ENCODE data around the gene XRRA1. TPM values are rescaled to one million over a fixed set of nuclear protein-coding genes. Genes with fewer than 3 reads are reported as not detected.
A peak's percentile ranks its signal among the peaks of the same experiment; 100 is the strongest.

Gene XRRA1
- total RNA-seq, 4 donors from 2014 or later = 5.9 to 74.2 (median 26.9) TPM

- intact Hi-C loops (cut with DNase I; ENCODE audit: low total_unique reads) = no loop called here
- no peak overlapping the region for H3K4me3 ChIP-seq
- no peaks in the 10 kb centered on the region for H3K27me3 ChIP-seq
- DNase-seq = no peak
- H3K36me3 ChIP-seq = no peaks in the 10 kb centered on the region
- H3K9me3 ChIP-seq = peaks cover 0 to 4% of the 10 kb centered on the region in 2 donors
- peak overlapping the region in 1 of 2 donors; percentile 10 for H3K27ac ChIP-seq
- H3K4me1 ChIP-seq = no peaks in the 10 kb centered on the region
- TF ChIP-seq POLR2A (IDR thresholded peaks at IDR 0.05) (no peak), CTCF (IDR thresholded peaks at IDR 0.05) (no peak)
Observed at GRCh38 chr11:74819400-74819799, 129.5 kb downstream of the XRRA1 start.

GRCh38 chr11:74818283-74818946 lies 130.5 kb downstream of the XRRA1 start:
- Histone ChIP-seq H3K4me3 (no peak overlapping the region), H3K4me1 (no peaks in the 10 kb centered on the region), H3K27me3 (no peaks in the 10 kb centered on the region), H3K9me3 (no peaks in the 10 kb centered on the region), H3K27ac (no peak overlapping the region), H3K36me3 (no peaks in the 10 kb centered on the region)
- no peak for DNase-seq
- intact Hi-C loops (cut with DNase I; ENCODE audit: low total_unique reads) = no loop called here
- TF ChIP-seq POLR2A (IDR thresholded peaks at IDR 0.05) = no peak
- no peak for TF ChIP-seq CTCF (IDR thresholded peaks at IDR 0.05)

GRCh38 chr11:74816664-74817063 lies 132.2 kb downstream of the XRRA1 start:
- no peaks in the 10 kb centered on the region for H3K9me3 ChIP-seq
- H3K27me3 ChIP-seq = no peaks in the 10 kb centered on the region
- intact Hi-C loops (cut with DNase I; ENCODE audit: low total_unique reads) = no loop called here
- no peak for DNase-seq
- TF ChIP-seq CTCF (IDR thresholded peaks at IDR 0.05) (no peak), POLR2A (IDR thresholded peaks at IDR 0.05) (no peak)
- no peaks in the 10 kb centered on the region for H3K36me3 ChIP-seq
- H3K4me1 ChIP-seq = no peaks in the 10 kb centered on the region
- no peak overlapping the region for H3K27ac ChIP-seq
- no peak overlapping the region for H3K4me3 ChIP-seq

GRCh38 chr11:74815966-74816365 lies 132.9 kb downstream of the XRRA1 start:
- H3K27me3 ChIP-seq = no peaks in the 10 kb centered on the region
- H3K27ac ChIP-seq = no peak overlapping the region
- no peak for DNase-seq
- H3K36me3 ChIP-seq = no peaks in the 10 kb centered on the region
- H3K9me3 ChIP-seq = no peaks in the 10 kb centered on the region
- H3K4me1 ChIP-seq = no peaks in the 10 kb centered on the region
- intact Hi-C loops (cut with DNase I; ENCODE audit: low total_unique reads) = no loop called here
- H3K4me3 ChIP-seq = no peak overlapping the region
- TF ChIP-seq CTCF (IDR thresholded peaks at IDR 0.05) (no peak), POLR2A (IDR thresholded peaks at IDR 0.05) (no peak)

GRCh38 chr11:74809801-74810200 lies 139.1 kb downstream of the XRRA1 start:
- no peak overlapping the region for H3K4me3 ChIP-seq
- no peaks in the 10 kb centered on the region for H3K27me3 ChIP-seq
- DNase-seq = no peak
- intact Hi-C loops (cut with DNase I; ENCODE audit: low total_unique reads) = no loop called here
- peak overlapping the region; percentile 2 to 11 for H3K27ac ChIP-seq
- no peaks in the 10 kb centered on the region for H3K36me3 ChIP-seq
- TF ChIP-seq POLR2A (IDR thresholded peaks at IDR 0.05) (no peak), CTCF (IDR thresholded peaks at IDR 0.05) (no peak)
- H3K4me1 ChIP-seq = no peaks in the 10 kb centered on the region
- H3K9me3 ChIP-seq = no peaks in the 10 kb centered on the region

Data from uterus (tissue), 4 donors.